HG03575 (cell line): ENCODE results near the gene POLR3A.

ENCODE experiments used
- ATAC-seq: cut with Tn5 transposase; IDR thresholded peaks from one replicate; pipeline ENCODE4 v1.9.1; 2021; ENCODE audit not compliant: unreplicated experiment, insufficient number of reproducible peaks, low FRiP score; ENCODE audit errors: extremely low read depth

Gene POLR3A

GRCh38 chr10:77987671-77988255 is 41.6 kb downstream of the POLR3A start:
- no peak for ATAC-seq

GRCh38 chr10:77984986-77985385 is 44.3 kb downstream of the POLR3A start:
- ATAC-seq, result no peak

- ATAC-seq, result no peak
Measured at GRCh38 chr10:77983384-77984341, 45.7 kb downstream of the POLR3A start.

GRCh38 chr10:77981281-77981680 is 48.0 kb downstream of the POLR3A start:
- no peak for ATAC-seq

- no peak for ATAC-seq
Measured at GRCh38 chr10:77979221-77979620, 50.1 kb downstream of the POLR3A start.

- no peak for ATAC-seq
Measured at GRCh38 chr10:77978360-77978759, 51.0 kb downstream of the POLR3A start.

- ATAC-seq, result no peak
Measured at GRCh38 chr10:77977934-77978333, 51.4 kb downstream of the POLR3A start.

- no peak for ATAC-seq
Measured at GRCh38 chr10:77977016-77977415, 52.3 kb downstream of the POLR3A start.

GRCh38 chr10:77975086-77975666 is 54.1 kb downstream of the POLR3A start:
- no peak for ATAC-seq

GRCh38 chr10:77974396-77975074 is 54.8 kb downstream of the POLR3A start:
- no peak for ATAC-seq

- no peak for ATAC-seq
Measured at GRCh38 chr10:77973276-77973675, 56.0 kb downstream of the POLR3A start.

- ATAC-seq, result no peak
Measured at GRCh38 chr10:77972148-77972547, 57.2 kb downstream of the POLR3A start.

- no peak for ATAC-seq
Measured at GRCh38 chr10:77971804-77972144, 57.5 kb downstream of the POLR3A start.

GRCh38 chr10:77970869-77971803 is 58.2 kb downstream of the POLR3A start:
- ATAC-seq, result no peak

GRCh38 chr10:77969114-77969513 is 60.2 kb downstream of the POLR3A start:
- ATAC-seq, result no peak

GRCh38 chr10:77967611-77968022 is 61.7 kb downstream of the POLR3A start:
- no peak for ATAC-seq

- no peak for ATAC-seq
Measured at GRCh38 chr10:77965294-77965693, 64.0 kb downstream of the POLR3A start.

GRCh38 chr10:77964811-77965210 is 64.5 kb downstream of the POLR3A start:
- ATAC-seq, result no peak

- no peak for ATAC-seq
Measured at GRCh38 chr10:77963901-77964300, 65.4 kb downstream of the POLR3A start.
